Kidney (tissue), 14 donors: ENCODE results near the gene NUDT4. TPM values are rescaled to one million over a fixed set of nuclear protein-coding genes. Genes with fewer than 3 reads are reported as not detected.

Experiments used
- DNase-seq, 5 donors: peaks; one replicate each; pipeline ENCODE4 v3.0.0-alpha.2; 2013 to 2020
- FAIRE-seq: peaks from 2 replicates; lab custom pipeline; 2012; peaks lifted over from hg19 to GRCh38; lab: Jason Lieb, UNC
- H3K27ac ChIP-seq, 2 donors: one replicate each; pipeline ENCODE4 v1.7.0; 2013; ENCODE audit warnings: low read depth in 2 of 2, low read length in 2 of 2, inconsistent platforms in 1 of 2
- H3K27me3 ChIP-seq: one replicate; pipeline ENCODE4 v1.7.1; 2013; ENCODE audit warnings: low read length, inconsistent platforms; ENCODE audit not compliant: control insufficient read depth, insufficient read depth
- H3K36me3 ChIP-seq, 3 donors: one replicate each; pipeline versions ENCODE4 v1.7.0 to v1.7.1; 2013; ENCODE audit warnings: low read length in 3 of 3, control low read depth in 1 of 3, inconsistent platforms in 1 of 3; ENCODE audit not compliant: insufficient read depth in 3 of 3, control insufficient read depth in 2 of 3
- H3K4me1 ChIP-seq, 3 donors: one replicate each; pipeline versions ENCODE4 v1.7.0 to v1.7.1; 2013; ENCODE audit warnings: low read length in 3 of 3, inconsistent platforms in 1 of 3, low read depth in 1 of 3; ENCODE audit not compliant: control insufficient read depth in 2 of 3, insufficient read depth in 2 of 3
- H3K4me3 ChIP-seq, 3 donors: one replicate each; pipeline versions ENCODE4 v1.7.0 to v1.8.1; 2013; ENCODE audit warnings: low read length in 3 of 3, control low read depth in 1 of 3, inconsistent platforms in 1 of 3
- H3K9ac ChIP-seq, 3 donors: one replicate each; pipeline versions ENCODE4 v1.7.0 to v1.7.1; 2013; ENCODE audit warnings: low read length in 3 of 3, control low read depth in 1 of 3, inconsistent platforms in 1 of 3
- H3K9me3 ChIP-seq, 3 donors: one replicate each; pipeline versions ENCODE4 v1.7.0 to v1.7.1; 2013; ENCODE audit warnings: low read length in 3 of 3, control low read depth in 1 of 3, inconsistent platforms in 1 of 3; ENCODE audit not compliant: control insufficient read depth in 2 of 3, insufficient read depth in 1 of 3
- CTCF ChIP-seq: IDR thresholded peaks from 3 replicates; pipeline ENCODE4 v1.5.1; 2012; ENCODE audit warnings: mild to moderate bottlenecking, moderate library complexity, borderline replicate concordance; ENCODE audit not compliant: insufficient read depth; ENCODE audit errors: extremely low read depth
- intact Hi-C: fragments of 100-400 bp; cut with DNase I; formaldehyde crosslinking; loops from one replicate; pipeline ENCODE4 v1.11.1; 2022
- polyA plus RNA-seq: library from polyadenylated mRNA; stranded (reverse); fragments of 350-450 nt; fragmentation: Illumina TruSeq; extraction: RNeasy Lipid Tissue Mini Kit (QIAGEN cat#74804); gene quantifications from one replicate; pipeline ENCODE4 v1.2.3, GENCODE V29; 2014; ENCODE audit warnings: low read depth, low replicate concordance; ENCODE audit not compliant: insufficient read depth
- total RNA-seq: library from RNA; stranded (reverse); fragmentation: NEBNext Ultra II Directional; extraction: Animal tissue kit (Norgen Biotek cat#: 25700); gene quantifications from one replicate; pipeline ENCODE4 v1.2.1, GENCODE V29; 2021
- donor health status: control.
- donor health status: control.
- donor health status: control.
- donor health status: control.
- donor health status: control.
- donor health status: DM: yes; HTN: yes; CAD: no.
- donor health status: Normal renal cell carcinoma (clear cell type).

NUDT4 gene
- total and polyA plus RNA-seq, 2 donors from 2014 or later: 104 to 127 TPM

- FAIRE-seq: no peak
- Histone ChIP-seq H3K27ac (no peak overlapping the region), H3K9me3 (no peaks in the 10 kb centered on the region), H3K4me3 (no peak overlapping the region), H3K9ac (no peak overlapping the region), H3K4me1 (no peaks in the 10 kb centered on the region), H3K36me3 (no peaks in the 10 kb centered on the region), H3K27me3 (no peaks in the 10 kb centered on the region)
- DNase-seq: no peak
- intact Hi-C loops: no loop called here
- no peak for TF ChIP-seq CTCF
Measured at GRCh38 chr12:93451423-93452158, 73.9 kb downstream of the NUDT4 start.

- Histone ChIP-seq H3K4me1 (no peaks in the 10 kb centered on the region), H3K27ac (no peak overlapping the region), H3K36me3 (no peaks in the 10 kb centered on the region), H3K4me3 (no peak overlapping the region), H3K9me3 (no peaks in the 10 kb centered on the region), H3K9ac (no peak overlapping the region), H3K27me3 (no peaks in the 10 kb centered on the region)
- no peak for FAIRE-seq
- intact Hi-C loops: no loop called here
- DNase-seq: no peak
- no peak for TF ChIP-seq CTCF
Measured at GRCh38 chr12:93453633-93454032, 75.9 kb downstream of the NUDT4 start.

GRCh38 chr12:93456077-93456476, 78.4 kb downstream of the NUDT4 start:
- FAIRE-seq: no peak

More at GRCh38 chr12:93456077-93456476, 78.4 kb downstream of the NUDT4 start:
- intact Hi-C loops: no loop called here
- Histone ChIP-seq H3K9me3 (no peaks in the 10 kb centered on the region), H3K27ac (no peak overlapping the region), H3K27me3 (no peaks in the 10 kb centered on the region), H3K9ac (no peak overlapping the region), H3K4me1 (no peaks in the 10 kb centered on the region), H3K36me3 (no peaks in the 10 kb centered on the region), H3K4me3 (no peak overlapping the region)
- no peak for TF ChIP-seq CTCF
- DNase-seq: no peak

Other genes with a start within 250 kb of the NUDT4 start
- gene UBE2N, start 64.0 kb downstream of the NUDT4 start, total RNA-seq: 84.7 TPM
- gene UBE2N, start 64.0 kb downstream of the NUDT4 start, polyA plus RNA-seq: 97.3 TPM
- 66.7 TPM for gene MRPL42, start 89.6 kb downstream of the NUDT4 start, total RNA-seq
- 57.6 TPM for gene MRPL42, start 89.6 kb downstream of the NUDT4 start, polyA plus RNA-seq
- 25.7 TPM for gene SOCS2, start 194.8 kb downstream of the NUDT4 start, total RNA-seq
- gene SOCS2, start 194.8 kb downstream of the NUDT4 start, polyA plus RNA-seq: 32.2 TPM